Measurements from ENCODE around the gene MUS81. TPM values are rescaled to one million over a fixed set of nuclear protein-coding genes. Genes with fewer than 3 reads are reported as not detected.

Gene MUS81
- total RNA-seq, 2 donors from 2014 or later, result 51.0 to 64.5 TPM

- Histone ChIP-seq H3K9ac (ENCODE audit: extremely low read depth, low read length, poor library complexity, severe bottlenecking) (peak within 1 kb of the TSS; percentile 15), H3K36me3 (ENCODE audit: control insufficient read depth, insufficient read depth, low read length) (no peaks in the 10 kb centered on the region), H3K9me3 (ENCODE audit: control insufficient read depth, low read length) (no peaks in the 10 kb centered on the region), H3K27me3 (ENCODE audit: control insufficient read depth, insufficient read depth, low read length, poor library complexity, severe bottlenecking) (peaks cover 49% of the 10 kb centered on the region), H3K4me3 (ENCODE audit: low read length) (peak within 1 kb of the TSS; percentile 59), H3K4me1 (ENCODE audit: control insufficient read depth, insufficient read depth, low read length) (peaks cover 3% of the 10 kb centered on the region), H3K27ac (ENCODE audit: low read depth, low read length) (no peak within 1 kb of the TSS)
- no peaks in the 10 kb centered on the region for H3K36me3 Mint-ChIP-seq (ENCODE audit: low read depth)
- no peak for TF ChIP-seq CTCF (conservative IDR thresholded peaks at IDR 0.05)
- H3K4me3 Mint-ChIP-seq, result peak within 1 kb of the TSS; percentile 47
- peaks cover 89% of the 10 kb centered on the region for H3K27me3 Mint-ChIP-seq (ENCODE audit: insufficient read depth)
- peak; percentile 98 for DNase-seq
- H3K9me3 Mint-ChIP-seq, result no peaks in the 10 kb centered on the region
- H3K4me1 Mint-ChIP-seq, result peaks cover 8% of the 10 kb centered on the region
- H3K27ac Mint-ChIP-seq, result no peak within 1 kb of the TSS
- WGBS, 2 experiments (ENCODE audit: insufficient coverage in 1 of 2, insufficient read length in 1 of 2), result 2 to 10% methylated on average over 15 to 80 of the region's 80 CpGs
These were observed 40.1 kb downstream of the MUS81 start, which contains the start of gene FOSL1 for GRCh38 chr11:65900125-65900898. TSS of gene FOSL1 (minus strand) at chr11:65900388. CDS start at chr11:65900339, 49 bp downstream.

GRCh38 chr11:65900899-65901180 lies 40.6 kb downstream of the MUS81 start:
- Mint-ChIP-seq H3K36me3 (ENCODE audit: low read depth) (no peaks in the 10 kb centered on the region), H3K27me3 (ENCODE audit: insufficient read depth) (peaks cover 91% of the 10 kb centered on the region), H3K9me3 (no peaks in the 10 kb centered on the region), H3K4me3 (peak overlapping the region; percentile 47), H3K4me1 (peaks cover 8% of the 10 kb centered on the region), H3K27ac (no peak overlapping the region)
- Histone ChIP-seq H3K36me3 (ENCODE audit: control insufficient read depth, insufficient read depth, low read length) (no peaks in the 10 kb centered on the region), H3K27me3 (ENCODE audit: control insufficient read depth, insufficient read depth, low read length, poor library complexity, severe bottlenecking) (peaks cover 49% of the 10 kb centered on the region), H3K9me3 (ENCODE audit: control insufficient read depth, low read length) (no peaks in the 10 kb centered on the region), H3K9ac (ENCODE audit: extremely low read depth, low read length, poor library complexity, severe bottlenecking) (no peak overlapping the region), H3K4me3 (ENCODE audit: low read length) (peak overlapping the region; percentile 59), H3K27ac (ENCODE audit: low read depth, low read length) (no peak overlapping the region), H3K4me1 (ENCODE audit: control insufficient read depth, insufficient read depth, low read length) (peaks cover 3% of the 10 kb centered on the region)
- WGBS, 2 experiments (ENCODE audit: insufficient coverage in 1 of 2, insufficient read length in 1 of 2), result 70 to 72% methylated on average over 6 to 8 of the region's 11 CpGs
- TF ChIP-seq CTCF (conservative IDR thresholded peaks at IDR 0.05), result no peak
- no peak for DNase-seq

GRCh38 chr11:65903068-65903481 lies 42.8 kb downstream of the MUS81 start:
- peak; percentile 85 for DNase-seq
- H3K27me3 ChIP-seq (ENCODE audit: control insufficient read depth, insufficient read depth, low read length, poor library complexity, severe bottlenecking), result peaks cover 54% of the 10 kb centered on the region
- 0 to 25% methylated on average over 1 to 5 of the region's 5 CpGs for WGBS, 2 experiments (ENCODE audit: insufficient coverage in 1 of 2, insufficient read length in 1 of 2)
- H3K27ac ChIP-seq (ENCODE audit: low read depth, low read length), result no peak overlapping the region
- H3K9me3 ChIP-seq (ENCODE audit: control insufficient read depth, low read length), result no peaks in the 10 kb centered on the region
- no peak overlapping the region for H3K4me3 ChIP-seq (ENCODE audit: low read length)
- Mint-ChIP-seq H3K4me3 (no peak overlapping the region), H3K27ac (no peak overlapping the region), H3K36me3 (ENCODE audit: low read depth) (no peaks in the 10 kb centered on the region), H3K27me3 (ENCODE audit: insufficient read depth) (peaks cover 90% of the 10 kb centered on the region), H3K4me1 (peaks cover 8% of the 10 kb centered on the region), H3K9me3 (no peaks in the 10 kb centered on the region)
- H3K9ac ChIP-seq (ENCODE audit: extremely low read depth, low read length, poor library complexity, severe bottlenecking), result no peak overlapping the region
- H3K36me3 ChIP-seq (ENCODE audit: control insufficient read depth, insufficient read depth, low read length), result no peaks in the 10 kb centered on the region
- no peak for TF ChIP-seq CTCF (conservative IDR thresholded peaks at IDR 0.05)
- peaks cover 3% of the 10 kb centered on the region for H3K4me1 ChIP-seq (ENCODE audit: control insufficient read depth, insufficient read depth, low read length)

Measured in endodermal cell (in vitro differentiated cells).